Heart left ventricle (tissue), 16 donors: ENCODE measurements around the gene SLC39A11. TPM values are rescaled to one million over a fixed set of nuclear protein-coding genes. Genes with fewer than 3 reads are reported as not detected.

Experiments
- ATAC-seq, 4 donors: fragments of 200-7000 bp; cut with Tn5 transposase; one replicate each; pipeline ENCODE4 v1.9.1; 2020 to 2022; ENCODE audit warnings: moderate library complexity in 4 of 4, mild to moderate bottlenecking in 3 of 4, moderate number of reproducible peaks in 1 of 4
- DNase-seq, 5 donors: peaks; one replicate each; pipeline ENCODE4 v3.0.0-alpha.2; 2020
- H3K27ac ChIP-seq, 12 donors: fragments of 200-600 bp; sonication (generic) in 4 of 12; one replicate each; pipeline versions ENCODE4 v1.5.0 to v1.8.0; 2016 to 2022; ENCODE audit warnings: mild to moderate bottlenecking in 2 of 12
- H3K27me3 ChIP-seq, 9 donors: fragments of 200-600 bp; sonication (generic) in 2 of 9; one replicate each; pipeline versions ENCODE4 v1.5.1 to v1.8.0; 2016 to 2022; ENCODE audit warnings: mild to moderate bottlenecking in 3 of 9
- H3K36me3 ChIP-seq, 9 donors: fragments of 200-600 bp; sonication (generic) in 2 of 9; one replicate each; pipeline versions ENCODE4 v1.5.0 to v1.8.0; 2018 to 2022; ENCODE audit warnings: mild to moderate bottlenecking in 2 of 9
- H3K4me1 ChIP-seq, 12 donors: fragments of 200-600 bp; sonication (generic) in 4 of 12; one replicate each; pipeline versions ENCODE4 v1.5.0 to v1.8.0; 2016 to 2022; ENCODE audit warnings: mild to moderate bottlenecking in 3 of 12
- H3K4me3 ChIP-seq, 12 donors: fragments of 200-600 bp; sonication (generic) in 4 of 12; one replicate each; pipeline versions ENCODE4 v1.5.0 to v1.8.0; 2017 to 2022; ENCODE audit warnings: mild to moderate bottlenecking in 9 of 12, moderate library complexity in 4 of 12
- H3K9me3 ChIP-seq, 12 donors: fragments of 200-600 bp; sonication (generic) in 4 of 12; one replicate each; pipeline versions ENCODE4 v1.5.0 to v1.8.0; 2016 to 2022; ENCODE audit warnings: mild to moderate bottlenecking in 1 of 12
- POLR2A ChIP-seq, 2 donors: fragments of 450-650 bp; IDR thresholded peaks; one replicate each; pipeline ENCODE4 v1.6.1; 2017; ENCODE audit warnings: antibody characterized with exemption in 2 of 2, mild to moderate bottlenecking in 2 of 2, moderate library complexity in 2 of 2
- WGBS, 4 donors: extraction: QIAGEN DNeasy Blood & Tissue Kit in 2 of 4; methylation state at CpG; one replicate each; pipeline versions ENCODE4 v1.1.5 to v1.1.7; 2013 to 2018; 5-methylcytosine and 5-hydroxymethylcytosine counted together
- intact Hi-C, 10 donors: fragments of 100-400 bp; cut with DNase I; formaldehyde crosslinking; loops; one replicate each; pipeline versions ENCODE4 v1.11.1 to v1.14.2; 2022
- polyA plus RNA-seq, 2 donors: library from polyadenylated mRNA; stranded (reverse); fragments of 200-250 nt; gene quantifications; one replicate each; pipeline ENCODE4 v1.2.3, GENCODE V29; 2013
- total RNA-seq, 9 donors: library from RNA; depleted of rRNA in 2 of 9; stranded (reverse); fragments of >200 nt in 2 of 9; fragmentation: NEBNext Ultra II Directional in 3 of 9; extraction: Animal tissue kit (Norgen Biotek cat#: 25700) in 3 of 9; gene quantifications; one replicate each; pipeline versions ENCODE4 v1.1.0 to v1.2.4, GENCODE V29; 2016 to 2023
- TF ChIP-seq, protein P1 (sequence below), 12 donors: fragments of 200-600 bp; sonication (generic) in 4 of 12; IDR thresholded peaks; one replicate each; pipeline versions ENCODE4 v1.5.0 to v1.8.0; 2018 to 2022; ENCODE audit warnings: antibody characterized with exemption in 12 of 12, mild to moderate bottlenecking in 5 of 12
- donor health status: ischemic (EF 13 %, LVEDD 7.1; RV severe dilation, severe dysfunction).
- donor health status: healthy with polysubstance abuse.
- donor health status: DM: no; HTN: yes; CAD: no.
- donor health status: DM: no; HTN: no; CAD: no.
- donor health status: ischemic (EF 25% LVEDD 6.9; RV normal size, moderate dysfunction).
- donor health status: ischemic (EF 25% LVEDD 5.7; RV mildly dilated, moderate dysfunction).
- donor health status: healthy.
- donor health status: DM: yes; HTN: yes; CAD: no.
- donor health status: ischemic (EF 35%, LVEDD 5.7; RV mildly dilated, moderate dysfunction).
- donor health status: nonischemic (EF 11% LVEDD 7.7; RV severe dilation, severe dysfunction).
- donor health status: DM: yes; HTN: yes; CAD: no.
- donor health status: PGD.
- donor health status: ischemic (EF 29% LVEDD 5.4; RV normal size, mild dysfunction).
- donor health status: nonischemic (EF 23%, LVEDD 6.1; RV moderate dilation, normal function).

SLC39A11 gene
- total and polyA plus RNA-seq, 11 donors = 2.5 to 23.3 (median 8.4) TPM

DNA sequence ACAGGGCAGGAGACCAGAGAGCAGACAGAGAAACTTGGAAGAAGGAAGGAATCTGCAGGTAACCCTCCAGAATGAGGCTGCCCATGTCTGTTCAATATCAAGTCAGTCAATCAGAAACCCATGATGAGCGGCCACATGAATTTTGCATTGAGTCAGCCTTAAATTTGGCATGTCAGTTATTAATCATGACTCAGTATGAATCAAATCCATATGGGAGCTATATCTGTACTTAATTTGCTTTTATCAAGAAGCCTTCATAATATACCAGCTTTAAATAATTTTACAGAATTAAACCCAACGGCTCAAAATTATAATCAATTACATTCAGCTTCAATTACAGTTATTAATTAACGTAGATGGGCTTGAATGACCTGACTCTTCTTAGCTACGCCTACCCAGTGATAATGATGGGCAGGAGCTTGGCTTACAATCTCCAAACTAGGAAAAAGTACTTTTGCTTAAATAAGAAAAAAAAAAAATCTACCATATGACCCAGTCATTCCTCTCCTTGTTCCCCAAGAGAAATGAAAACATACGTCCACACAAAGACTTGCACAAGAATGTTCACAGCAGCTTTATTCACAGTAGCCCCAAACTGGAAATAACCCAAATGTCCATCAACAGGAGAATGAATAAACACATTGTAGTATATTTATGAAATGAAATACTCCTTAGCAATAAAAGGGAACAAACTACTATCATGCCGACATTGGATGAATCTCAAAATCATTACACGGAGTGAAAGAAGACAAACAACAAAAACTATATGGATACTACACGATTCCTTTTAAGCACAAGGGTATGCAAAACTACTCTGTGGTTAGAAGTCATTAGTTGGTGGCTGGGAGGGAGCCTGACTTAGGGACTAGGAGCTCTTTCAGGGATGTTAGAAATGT, 48.6 kb downstream of the SLC39A11 start:
- DNase-seq (no peak), ATAC-seq (peak in 1 of 4 donors; percentile 58)
- TF ChIP-seq, protein P1, sequence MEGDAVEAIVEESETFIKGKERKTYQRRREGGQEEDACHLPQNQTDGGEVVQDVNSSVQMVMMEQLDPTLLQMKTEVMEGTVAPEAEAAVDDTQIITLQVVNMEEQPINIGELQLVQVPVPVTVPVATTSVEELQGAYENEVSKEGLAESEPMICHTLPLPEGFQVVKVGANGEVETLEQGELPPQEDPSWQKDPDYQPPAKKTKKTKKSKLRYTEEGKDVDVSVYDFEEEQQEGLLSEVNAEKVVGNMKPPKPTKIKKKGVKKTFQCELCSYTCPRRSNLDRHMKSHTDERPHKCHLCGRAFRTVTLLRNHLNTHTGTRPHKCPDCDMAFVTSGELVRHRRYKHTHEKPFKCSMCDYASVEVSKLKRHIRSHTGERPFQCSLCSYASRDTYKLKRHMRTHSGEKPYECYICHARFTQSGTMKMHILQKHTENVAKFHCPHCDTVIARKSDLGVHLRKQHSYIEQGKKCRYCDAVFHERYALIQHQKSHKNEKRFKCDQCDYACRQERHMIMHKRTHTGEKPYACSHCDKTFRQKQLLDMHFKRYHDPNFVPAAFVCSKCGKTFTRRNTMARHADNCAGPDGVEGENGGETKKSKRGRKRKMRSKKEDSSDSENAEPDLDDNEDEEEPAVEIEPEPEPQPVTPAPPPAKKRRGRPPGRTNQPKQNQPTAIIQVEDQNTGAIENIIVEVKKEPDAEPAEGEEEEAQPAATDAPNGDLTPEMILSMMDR (IDR thresholded peaks at IDR 0.05) = no peak
- TF ChIP-seq POLR2A (IDR thresholded peaks at IDR 0.05) = no peak
- intact Hi-C loops = no loop called here
- Histone ChIP-seq H3K27me3 (no peaks in the 10 kb centered on the region), H3K9me3 (peaks cover 0 to 20% (median 0%) of the 10 kb centered on the region in 12 donors), H3K4me3 (no peak overlapping the region), H3K4me1 (peaks cover 3 to 19% (median 13%) of the 10 kb centered on the region in 12 donors), H3K36me3 (no peaks in the 10 kb centered on the region), H3K27ac (peak overlapping the region in 6 of 12 donors; percentile 5 to 41 (median 12))
- WGBS, 4 donors = 70 to 79% (median 72%) methylated on average over 8 of the region's 8 CpGs

DNA sequence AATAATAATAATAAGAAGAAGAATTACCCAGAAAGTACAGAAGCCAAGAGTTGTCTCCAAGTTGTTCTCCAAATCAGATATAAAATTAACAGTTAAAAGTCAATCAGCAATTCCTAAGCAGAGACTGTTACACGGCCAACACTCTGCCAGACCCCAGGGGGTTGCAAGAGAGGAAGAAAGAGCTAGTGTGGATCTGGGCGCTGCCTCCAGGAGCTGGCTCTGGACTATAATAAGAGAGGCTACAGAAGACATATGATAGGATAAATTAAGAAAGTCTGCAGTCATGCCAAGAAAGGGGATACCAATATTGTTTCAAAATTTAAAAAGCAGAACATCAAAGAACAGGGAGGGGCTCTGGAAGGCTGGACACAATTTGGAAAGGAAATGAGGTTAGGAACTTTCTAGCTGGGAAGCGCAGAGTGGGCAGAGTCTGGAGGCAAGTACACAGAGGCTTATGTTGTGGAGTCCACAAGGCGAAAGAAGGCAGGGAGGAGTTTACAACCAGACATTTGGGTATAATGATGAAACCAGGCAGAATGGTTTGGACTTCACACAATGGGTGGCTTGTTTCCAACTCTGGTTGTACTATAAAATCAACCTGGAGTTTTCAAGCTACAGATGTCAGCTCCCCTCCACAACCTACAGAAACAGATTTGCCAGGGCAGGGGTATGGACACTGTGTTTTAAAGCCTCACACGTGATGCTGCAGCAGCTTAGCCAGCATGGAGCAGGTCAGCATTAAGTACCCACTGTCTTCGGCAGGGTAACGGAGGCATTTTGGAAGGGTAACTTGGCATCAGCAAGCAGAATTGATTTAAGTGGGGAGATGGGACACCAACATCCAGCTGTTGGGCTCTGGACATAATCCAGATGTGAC, 49.4 kb downstream of the SLC39A11 start:
- WGBS, 4 donors = 39 to 61% (median 51%) methylated on average over 6 to 7 of the region's 7 CpGs
- DNase-seq (peak in 2 of 5 donors; percentile 26 to 55), ATAC-seq (peak; percentile 58 to 87 (median 74))
- intact Hi-C loops = no loop called here
- Histone ChIP-seq H3K27ac (peak overlapping the region in 4 of 12 donors; percentile 5 to 41 (median 22)), H3K4me3 (no peak overlapping the region), H3K4me1 (peaks cover 3 to 19% (median 13%) of the 10 kb centered on the region in 12 donors), H3K9me3 (peaks cover 0 to 20% (median 0%) of the 10 kb centered on the region in 12 donors), H3K36me3 (no peaks in the 10 kb centered on the region), H3K27me3 (no peaks in the 10 kb centered on the region)
- TF ChIP-seq, protein P1 (IDR thresholded peaks at IDR 0.05) = no peak
- no peak for TF ChIP-seq POLR2A (IDR thresholded peaks at IDR 0.05)

DNA sequence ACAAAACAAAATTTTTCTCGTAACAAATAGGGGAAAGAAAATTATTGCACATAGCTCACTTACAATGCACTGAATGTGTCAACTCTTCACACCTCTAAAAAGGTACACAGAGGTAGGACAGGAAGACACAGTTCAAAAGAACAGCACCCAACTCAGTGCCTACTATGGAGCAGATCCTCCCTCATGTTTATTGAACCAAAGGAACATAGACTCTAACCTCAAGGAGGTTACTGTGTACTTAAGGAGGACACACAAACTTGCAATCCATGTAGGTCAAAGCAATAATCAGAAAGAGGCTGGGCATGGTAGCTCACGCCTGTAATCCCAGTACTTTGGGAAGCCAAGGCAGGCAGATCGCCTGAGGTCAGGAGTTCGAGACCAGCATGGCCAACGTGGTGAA, 50.3 kb downstream of the SLC39A11 start:
- peaks cover 0 to 4% (median 0%) of the 10 kb centered on the region in 9 donors for H3K36me3 ChIP-seq
- DNase-seq = no peak
- intact Hi-C loops = no loop called here
- no peak for ATAC-seq
- peaks cover 0 to 20% (median 0%) of the 10 kb centered on the region in 12 donors for H3K9me3 ChIP-seq
- H3K4me1 ChIP-seq = peaks cover 3 to 19% (median 13%) of the 10 kb centered on the region in 12 donors
- TF ChIP-seq, protein P1 (IDR thresholded peaks at IDR 0.05) = no peak
- TF ChIP-seq POLR2A (IDR thresholded peaks at IDR 0.05) = no peak
- no peaks in the 10 kb centered on the region for H3K27me3 ChIP-seq
- no peak overlapping the region for H3K27ac ChIP-seq
- WGBS, 4 donors = 73 to 94% (median 83%) methylated on average over 5 of the region's 5 CpGs
- H3K4me3 ChIP-seq = no peak overlapping the region
